ENCODE results near the gene ASB1. TPM values are rescaled to one million over a fixed set of nuclear protein-coding genes. Genes with fewer than 3 reads are reported as not detected.

The ASB1 gene
- total and polyA plus RNA-seq, 2 donors (not counting 1 experiment from before 2014, with no cell fraction given) = 31.9 to 50.7 TPM

DNA sequence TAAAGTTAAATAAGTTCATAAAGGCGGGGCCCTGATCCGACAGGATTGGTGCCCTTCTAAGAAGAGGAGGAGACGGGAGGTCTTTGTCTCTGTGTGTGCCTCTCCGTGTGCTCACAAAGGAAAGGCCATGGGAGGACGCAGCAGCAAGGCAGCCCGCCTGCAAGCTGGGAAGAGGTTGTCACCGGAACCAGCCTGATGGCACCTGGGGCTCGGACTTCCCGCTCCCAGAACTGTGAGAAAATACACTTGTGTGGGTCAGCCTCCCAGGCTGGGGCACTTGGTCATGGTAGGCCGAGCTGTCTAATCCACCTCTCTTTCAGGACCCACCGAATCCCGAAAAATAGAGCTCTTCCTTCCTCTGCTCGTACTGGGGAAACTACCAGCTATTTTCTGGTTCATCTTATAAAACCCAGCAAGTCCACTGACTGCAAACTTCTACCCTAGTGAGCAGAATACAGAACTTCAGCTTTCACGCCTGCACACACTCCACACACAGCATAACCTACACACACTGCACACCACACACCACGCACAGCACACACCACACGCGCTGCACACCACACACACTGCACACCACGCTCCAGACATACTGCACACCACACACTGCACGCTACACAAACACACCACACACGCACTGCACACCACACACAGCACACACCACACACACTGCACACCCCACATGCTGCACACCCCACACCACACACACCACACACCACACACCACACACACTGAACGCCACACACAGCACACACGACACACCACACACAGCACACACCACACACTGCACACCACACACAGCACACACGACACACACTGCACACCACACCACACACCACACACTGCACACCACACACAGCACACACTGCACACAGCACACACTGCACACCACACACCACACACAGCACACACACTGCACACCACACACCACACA lies 58.1 kb downstream of the ASB1 start:
- Histone ChIP-seq H3K4me2 (replicated peaks; ENCODE audit: low read depth, low read length, poor library complexity, severe bottlenecking) (no peak overlapping the region), H3K36me3 (replicated peaks in 1 of 2; ENCODE audit: control extremely low read depth in 1 of 2, control insufficient read depth in 1 of 2, extremely low read depth in 1 of 2, insufficient read depth in 2 of 2, low read length in 1 of 2) (no peaks in the 10 kb centered on the region), H3K9ac (ENCODE audit: low read length) (no peak overlapping the region), H3K9me3 (ENCODE audit: control extremely low read depth in 1 of 3, control insufficient read depth in 2 of 3, insufficient read depth in 1 of 3, low read length in 2 of 3) (peaks cover 0 to 15% (median 11%) of the 10 kb centered on the region in 3 donors), H4K20me1 (ENCODE audit: control insufficient read depth, insufficient read depth, low read length, poor library complexity, severe bottlenecking) (no peaks in the 10 kb centered on the region), H3K4me1 (ENCODE audit: control insufficient read depth in 2 of 2, insufficient read depth in 2 of 2, low read length in 2 of 2) (no peaks in the 10 kb centered on the region), H2AFZ (ENCODE audit: insufficient read depth, low read depth, low read length, poor library complexity, severe bottlenecking) (no peak overlapping the region), H3K27ac (ENCODE audit: low read length in 2 of 2) (no peak overlapping the region), H3K27me3 (replicated peaks in 1 of 4; ENCODE audit: control extremely low read depth in 1 of 4, control insufficient read depth in 3 of 4, insufficient read depth in 4 of 4, low read length in 3 of 4) (no peaks in the 10 kb centered on the region), H3K79me2 (ENCODE audit: control insufficient read depth, insufficient read depth, low read length) (no peaks in the 10 kb centered on the region), H3K4me3 (ENCODE audit: control extremely low read depth in 1 of 5, extremely low read depth in 1 of 5, insufficient read depth in 1 of 5, low read depth in 2 of 5, low read length in 4 of 5) (no peak overlapping the region)
- DNase-seq = no peak
- intact Hi-C loops (cut with micrococcal nuclease) = no loop called here
- POLR2A ChIA-PET = no interaction called here
- Mint-ChIP-seq H3K9me3 (ENCODE audit: insufficient read depth) (peaks cover 13% of the 10 kb centered on the region), H3K27ac (no peak overlapping the region), H3K27me3 (no peaks in the 10 kb centered on the region), H3K4me1 (no peaks in the 10 kb centered on the region), H3K4me3 (no peak overlapping the region)
- no peak for ATAC-seq (ENCODE audit: low read depth)
- WGBS (ENCODE audit: insufficient coverage) = 94% methylated on average over 23 of the region's 23 CpGs
- TF ChIP-seq CTCF (IDR thresholded peaks at IDR 0.05) = no peak
- no peak for TF ChIP-seq EZH2 (IDR thresholded peaks at IDR 0.05; ENCODE audit: borderline replicate concordance, insufficient read depth, low read depth, low read length, poor library complexity, severe bottlenecking)
- CTCF ChIA-PET = no interaction called here

GRCh38 chr2:238486123-238486848 lies 59.6 kb downstream of the ASB1 start:
- ChIA-PET CTCF (no interaction called here), POLR2A (no interaction called here)
- H2AFZ ChIP-seq (ENCODE audit: insufficient read depth, low read depth, low read length, poor library complexity, severe bottlenecking) = no peak overlapping the region
- Mint-ChIP-seq H3K9me3 (ENCODE audit: insufficient read depth) (peaks cover 4% of the 10 kb centered on the region), H3K27ac (no peak overlapping the region), H3K27me3 (peaks cover 4% of the 10 kb centered on the region), H3K4me1 (no peaks in the 10 kb centered on the region), H3K4me3 (no peak overlapping the region)
- no peak overlapping the region for H3K27ac ChIP-seq (ENCODE audit: low read length in 2 of 2)
- DNase-seq = no peak
- WGBS (ENCODE audit: insufficient coverage) = 91% methylated on average over 5 of the region's 5 CpGs
- no peak overlapping the region for H3K4me2 ChIP-seq (replicated peaks; ENCODE audit: low read depth, low read length, poor library complexity, severe bottlenecking)
- intact Hi-C loops (cut with micrococcal nuclease) = no loop called here
- no peak overlapping the region for H3K4me3 ChIP-seq (ENCODE audit: control extremely low read depth in 1 of 5, extremely low read depth in 1 of 5, insufficient read depth in 1 of 5, low read depth in 2 of 5, low read length in 4 of 5)
- peaks cover 0 to 13% (median 0%) of the 10 kb centered on the region in 3 donors for H3K9me3 ChIP-seq (ENCODE audit: control extremely low read depth in 1 of 3, control insufficient read depth in 2 of 3, insufficient read depth in 1 of 3, low read length in 2 of 3)
- no peaks in the 10 kb centered on the region for H3K36me3 ChIP-seq (replicated peaks in 1 of 2; ENCODE audit: control extremely low read depth in 1 of 2, control insufficient read depth in 1 of 2, extremely low read depth in 1 of 2, insufficient read depth in 2 of 2, low read length in 1 of 2)
- no peak overlapping the region for H3K9ac ChIP-seq (ENCODE audit: low read length)
- no peaks in the 10 kb centered on the region for H3K27me3 ChIP-seq (replicated peaks in 1 of 4; ENCODE audit: control extremely low read depth in 1 of 4, control insufficient read depth in 3 of 4, insufficient read depth in 4 of 4, low read length in 3 of 4)
- H4K20me1 ChIP-seq (ENCODE audit: control insufficient read depth, insufficient read depth, low read length, poor library complexity, severe bottlenecking) = no peaks in the 10 kb centered on the region
- H3K4me1 ChIP-seq (ENCODE audit: control insufficient read depth in 2 of 2, insufficient read depth in 2 of 2, low read length in 2 of 2) = no peaks in the 10 kb centered on the region
- no peaks in the 10 kb centered on the region for H3K79me2 ChIP-seq (ENCODE audit: control insufficient read depth, insufficient read depth, low read length)
- no peak for TF ChIP-seq EZH2 (IDR thresholded peaks at IDR 0.05; ENCODE audit: borderline replicate concordance, insufficient read depth, low read depth, low read length, poor library complexity, severe bottlenecking)
- TF ChIP-seq CTCF (IDR thresholded peaks at IDR 0.05) = no peak
- no peak for ATAC-seq (ENCODE audit: low read depth)

All from B cell (primary cell).